Femur (tissue), 1 donor: ENCODE results near the gene GPR137C.
A peak's percentile ranks its signal among the peaks of the same experiment; 100 is the strongest.

Experiments
- DNase-seq: peaks from one replicate; pipeline ENCODE4 v3.0.0-alpha.2; 2017

GPR137C gene, protein sequence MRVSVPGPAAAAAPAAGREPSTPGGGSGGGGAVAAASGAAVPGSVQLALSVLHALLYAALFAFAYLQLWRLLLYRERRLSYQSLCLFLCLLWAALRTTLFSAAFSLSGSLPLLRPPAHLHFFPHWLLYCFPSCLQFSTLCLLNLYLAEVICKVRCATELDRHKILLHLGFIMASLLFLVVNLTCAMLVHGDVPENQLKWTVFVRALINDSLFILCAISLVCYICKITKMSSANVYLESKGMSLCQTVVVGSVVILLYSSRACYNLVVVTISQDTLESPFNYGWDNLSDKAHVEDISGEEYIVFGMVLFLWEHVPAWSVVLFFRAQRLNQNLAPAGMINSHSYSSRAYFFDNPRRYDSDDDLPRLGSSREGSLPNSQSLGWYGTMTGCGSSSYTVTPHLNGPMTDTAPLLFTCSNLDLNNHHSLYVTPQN

DNA sequence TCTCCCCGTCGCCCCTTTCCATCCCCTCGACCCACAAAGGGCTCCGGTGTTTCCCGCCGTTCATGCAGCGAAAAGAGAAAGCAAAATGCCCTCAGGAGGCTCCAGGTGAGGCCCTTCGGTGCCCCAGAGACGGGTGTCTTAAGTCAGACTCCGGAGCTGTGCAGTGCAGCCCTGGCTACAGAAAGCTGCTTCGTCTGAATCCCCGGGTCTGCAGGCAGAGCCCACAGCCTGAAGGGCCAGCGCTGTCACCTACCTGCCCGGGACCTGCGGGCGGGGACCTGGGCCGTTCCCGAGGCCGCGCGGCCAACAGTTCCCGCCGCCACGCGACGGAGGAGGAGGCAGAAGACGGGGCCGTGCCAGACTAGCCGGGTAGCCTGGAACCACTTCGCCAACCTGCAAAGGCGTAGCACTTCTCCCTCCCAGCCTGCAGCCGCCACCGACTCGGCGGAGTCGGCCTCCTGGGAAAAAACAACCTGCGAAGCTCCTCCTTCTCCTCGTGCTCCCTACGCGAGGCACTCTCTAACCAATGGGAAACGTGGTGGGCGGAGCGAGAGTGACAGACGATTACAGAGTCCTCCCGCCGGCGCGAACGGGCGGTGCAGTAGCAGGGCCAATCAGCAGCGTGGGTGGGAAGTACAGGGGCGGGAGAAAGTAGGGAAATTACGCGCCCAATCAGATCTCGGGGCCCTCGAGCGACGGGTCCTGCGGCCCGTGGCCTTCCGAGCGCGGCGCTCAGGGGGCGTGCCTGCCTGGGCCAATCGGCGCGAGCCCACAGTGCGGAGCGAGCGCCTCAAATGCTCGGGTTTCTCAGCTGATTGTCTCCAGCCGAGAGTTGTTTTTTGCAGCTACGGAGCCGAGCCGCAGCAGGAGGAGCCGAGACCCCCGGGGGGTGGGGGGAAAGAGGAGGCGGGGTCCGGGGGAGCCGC, at the start of gene GPR137C, which contains the start of gene TXNDC16:
TSS of gene GPR137C (plus strand) at position 774 of the 926 bp plus-strand sequence. CDS start 312 bp downstream, outside the sequence.
TSS of gene TXNDC16 (minus strand) at position 443 of the 926 bp plus-strand sequence. CDS start 8,948 bp downstream, outside the sequence.
- DNase-seq, result peak; percentile 100

- DNase-seq, result no peak
These were observed 39.4 kb upstream of the GPR137C start for GRCh38 chr14:52513249-52513648.

GRCh38 chr14:52514046-52514811, 38.4 kb upstream of the GPR137C start:
- DNase-seq, result no peak

DNA sequence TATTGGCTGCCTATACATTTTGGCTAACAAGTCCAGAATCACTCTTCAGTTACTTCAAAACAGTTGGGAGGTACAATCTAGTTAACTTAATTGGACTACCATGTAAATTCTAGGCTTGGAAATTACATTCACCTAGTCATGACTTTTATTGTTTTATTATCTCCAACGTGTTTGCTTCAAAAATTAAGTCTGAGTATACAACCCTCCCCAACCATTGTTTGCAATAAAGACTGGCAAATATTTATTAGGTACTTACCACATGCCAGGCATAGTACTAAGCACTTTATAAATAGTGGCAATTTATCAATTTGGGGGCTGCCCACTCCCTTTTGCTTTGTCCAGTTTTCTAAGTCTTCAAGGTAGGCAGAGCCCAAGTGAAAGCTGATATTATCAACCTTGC, 30.6 kb upstream of the GPR137C start:
- DNase-seq, result no peak

DNA sequence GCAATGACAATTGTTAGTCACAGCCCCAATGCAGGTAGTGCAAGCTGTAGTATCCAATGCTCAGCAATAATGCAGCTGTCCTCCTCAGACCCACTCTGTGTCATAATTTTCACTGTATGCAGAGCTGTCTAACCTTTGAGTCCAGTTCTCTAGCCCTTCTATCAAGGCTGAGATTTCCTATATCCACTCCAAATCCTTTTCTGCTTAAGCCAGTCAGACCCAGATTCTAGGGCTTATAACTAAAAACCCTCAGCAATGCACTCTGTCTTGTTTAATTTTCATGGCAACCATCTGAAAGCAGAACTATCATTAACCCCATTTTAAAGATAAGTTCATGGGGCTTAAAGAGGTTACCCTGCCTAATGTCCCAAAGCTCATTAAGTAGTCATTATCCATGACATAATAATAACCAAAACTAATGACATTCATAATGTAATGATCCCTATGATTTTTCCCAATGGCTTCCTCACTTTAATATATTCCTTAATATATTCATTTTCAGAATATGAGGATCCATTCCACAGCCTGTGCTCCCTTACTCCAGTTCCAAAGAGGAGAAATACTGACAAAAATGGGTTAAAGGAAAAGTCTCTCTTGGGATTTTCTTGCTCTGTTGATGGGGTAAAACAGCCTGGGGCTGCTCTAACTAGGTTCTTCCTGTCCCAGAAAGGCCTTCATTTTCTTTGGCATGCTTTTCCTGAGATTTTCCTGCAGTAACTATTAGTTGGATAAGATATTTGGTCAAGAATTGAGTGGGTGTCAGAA, 29.9 kb upstream of the GPR137C start:
- DNase-seq, result no peak

DNA sequence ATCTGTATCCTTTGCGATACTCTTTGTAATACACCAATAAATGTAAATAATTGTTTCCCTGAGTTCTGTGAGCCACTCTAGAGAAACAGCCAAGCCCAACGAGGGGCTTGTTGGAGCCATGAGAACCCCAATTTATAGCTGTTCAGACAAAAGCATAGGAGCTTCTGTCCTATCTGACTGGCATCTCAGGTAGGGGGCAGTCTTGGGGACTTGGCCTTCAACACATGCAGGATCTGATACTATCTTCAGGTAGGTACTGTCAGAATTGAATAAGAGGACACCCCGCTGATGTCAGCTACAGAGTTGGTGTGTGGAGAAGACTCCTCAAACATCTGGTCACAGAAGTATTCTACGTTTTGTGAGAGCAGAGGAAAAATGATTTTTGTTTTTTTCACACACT, 25.6 kb upstream of the GPR137C start:
- DNase-seq, result no peak

DNA sequence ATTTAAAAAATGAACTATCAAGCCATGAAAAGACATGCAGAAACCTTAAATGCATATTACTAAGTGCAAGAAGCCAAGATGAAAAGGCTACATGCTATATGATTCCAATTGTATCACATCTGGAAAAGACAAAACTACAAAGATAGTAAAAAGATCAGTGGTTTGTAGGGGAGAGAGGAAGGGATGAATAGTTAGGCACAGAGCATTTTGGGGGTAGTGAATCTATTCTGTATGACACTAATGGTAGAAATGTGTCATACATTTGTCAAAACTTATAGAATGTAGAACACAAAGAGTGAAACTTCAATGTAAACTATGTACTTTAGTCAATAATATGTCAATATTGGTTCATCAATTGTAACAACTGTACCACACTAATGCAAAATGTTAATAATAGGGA, 21.2 kb upstream of the GPR137C start:
- no peak for DNase-seq

GRCh38 chr14:52536269-52536668, 16.4 kb upstream of the GPR137C start:
- DNase-seq, result no peak

DNA sequence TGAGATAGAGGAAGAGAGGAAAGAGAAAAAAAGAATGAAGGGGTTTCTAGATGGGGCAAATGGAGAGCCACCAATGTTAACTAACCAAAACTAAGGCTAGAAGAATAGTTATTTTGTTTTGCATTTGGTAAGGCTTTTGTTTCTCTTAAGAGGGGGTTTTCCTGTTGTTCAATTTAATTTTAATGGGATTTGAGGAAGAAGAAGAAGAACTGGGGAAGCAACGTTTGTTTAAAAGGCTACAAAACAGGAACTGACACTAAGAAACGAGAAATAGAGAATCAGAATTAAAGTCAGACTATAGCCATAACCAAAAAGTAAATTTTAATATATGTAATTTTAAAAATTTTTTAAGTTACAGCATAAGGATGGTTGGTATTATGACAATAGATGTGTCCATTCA, 14.0 kb upstream of the GPR137C start:
- DNase-seq, result no peak

DNA sequence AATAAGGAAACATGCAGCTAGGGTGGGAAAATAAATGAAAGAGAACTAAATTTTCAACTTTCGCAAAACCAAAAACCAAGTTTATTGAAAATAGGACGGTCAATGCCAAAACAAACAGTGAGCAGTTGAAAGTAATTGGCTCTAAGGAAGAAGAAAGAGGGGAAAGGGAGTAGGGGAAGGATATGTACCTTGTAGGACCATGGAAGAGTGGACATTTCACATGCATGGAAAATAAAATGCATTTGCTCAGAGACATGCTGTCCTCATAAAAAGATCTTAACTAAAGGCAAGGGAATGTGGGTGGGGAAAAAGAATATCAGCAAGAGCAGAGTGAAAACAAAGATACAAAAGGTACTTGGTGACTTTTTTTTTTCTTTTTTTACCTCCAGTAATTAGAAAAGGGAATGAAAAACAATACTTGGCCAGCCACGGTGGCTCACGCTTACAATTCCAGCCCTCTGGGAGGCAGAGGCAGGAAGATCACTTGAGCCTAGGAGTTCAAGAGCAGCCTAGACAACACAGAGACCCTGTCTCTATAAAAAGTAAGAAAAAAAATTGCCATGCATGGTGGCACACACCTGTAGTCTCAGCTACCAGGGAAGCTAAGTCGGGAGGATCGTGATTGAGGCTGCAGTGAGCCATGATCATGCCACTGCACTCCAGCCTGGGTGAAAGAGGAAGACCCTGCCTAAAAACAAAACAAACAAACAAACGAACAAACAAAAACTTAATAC, 6.9 kb upstream of the GPR137C start:
- no peak for DNase-seq

DNA sequence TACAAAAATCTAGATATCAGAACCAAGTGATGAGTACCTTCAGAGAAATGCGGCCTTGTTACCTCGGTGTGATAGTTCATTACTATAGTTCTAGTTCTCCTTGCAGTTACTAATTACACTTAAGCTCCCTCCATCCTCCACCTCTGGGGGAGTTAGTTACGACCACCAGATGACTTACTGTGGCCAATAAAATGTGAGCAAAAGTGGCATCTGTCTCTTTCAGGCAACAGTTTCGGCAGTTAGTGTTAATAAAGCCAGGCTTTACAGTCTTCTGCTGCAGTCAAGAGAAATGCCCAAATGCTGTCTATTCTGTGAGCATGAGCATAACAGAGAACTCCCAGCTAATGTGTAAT, 6.3 kb upstream of the GPR137C start:
- no peak for DNase-seq

- DNase-seq, result no peak
These were observed 5.6 kb upstream of the GPR137C start for GRCh38 chr14:52547027-52547426.

DNA sequence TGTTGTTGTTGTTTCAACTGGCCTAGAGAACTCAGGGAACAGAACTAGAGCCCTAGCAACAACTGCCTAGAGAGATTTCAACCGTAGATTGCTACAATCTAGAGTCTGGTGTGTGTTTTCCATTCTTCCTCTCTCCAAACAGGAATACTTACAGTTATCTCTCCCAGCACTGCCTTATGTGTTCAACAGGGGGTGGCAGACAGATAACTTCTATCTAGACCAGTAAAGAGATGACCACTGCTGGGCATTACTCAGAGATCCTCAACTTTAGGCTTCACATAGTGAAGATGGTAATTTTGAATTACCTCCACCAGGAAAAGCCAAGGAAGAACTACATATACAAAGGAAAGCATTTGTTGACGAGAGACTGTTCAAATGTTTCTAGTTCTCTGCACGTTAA, 5.1 kb upstream of the GPR137C start:
- no peak for DNase-seq

DNA sequence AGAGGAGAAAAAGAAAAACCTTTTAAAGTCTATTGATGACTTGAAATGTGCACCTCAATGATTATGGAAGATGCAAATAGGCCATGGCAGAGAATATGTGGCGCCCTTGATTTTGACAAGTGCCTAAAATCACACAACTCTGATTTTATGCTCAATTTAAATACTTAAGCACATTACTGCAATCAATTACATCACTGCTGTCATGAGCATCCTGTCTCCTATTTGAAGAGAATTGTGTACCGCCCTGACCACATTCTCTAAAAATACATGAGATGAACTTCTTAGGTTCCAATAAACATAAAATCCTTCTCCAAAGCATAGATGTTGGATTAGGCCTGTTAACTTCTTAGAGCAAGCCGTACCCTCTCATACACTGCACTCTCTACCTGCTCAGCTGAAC, 2.0 kb upstream of the GPR137C start:
- no peak for DNase-seq

- DNase-seq, result no peak
These were observed 1.4 kb upstream of the GPR137C start for GRCh38 chr14:52551205-52551604.

DNA sequence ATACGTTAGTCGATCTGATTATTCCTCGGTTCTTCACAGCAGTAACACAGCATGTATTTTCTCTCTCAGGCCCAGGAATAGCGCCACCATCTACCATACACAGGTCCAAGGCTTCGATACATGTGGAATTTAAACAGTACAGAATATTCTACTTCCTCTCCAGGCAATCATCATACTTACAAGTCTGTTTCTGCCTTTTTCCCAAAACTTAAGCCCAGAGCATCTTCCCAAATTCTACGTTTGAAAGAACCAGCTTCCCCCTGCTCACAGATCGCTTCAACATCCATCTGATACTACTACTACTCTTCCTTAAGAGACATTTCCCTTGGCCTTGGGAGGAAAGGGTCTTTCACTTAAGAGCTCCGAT, 957 bp upstream of the GPR137C start:
- peak; percentile 43 for DNase-seq

DNA sequence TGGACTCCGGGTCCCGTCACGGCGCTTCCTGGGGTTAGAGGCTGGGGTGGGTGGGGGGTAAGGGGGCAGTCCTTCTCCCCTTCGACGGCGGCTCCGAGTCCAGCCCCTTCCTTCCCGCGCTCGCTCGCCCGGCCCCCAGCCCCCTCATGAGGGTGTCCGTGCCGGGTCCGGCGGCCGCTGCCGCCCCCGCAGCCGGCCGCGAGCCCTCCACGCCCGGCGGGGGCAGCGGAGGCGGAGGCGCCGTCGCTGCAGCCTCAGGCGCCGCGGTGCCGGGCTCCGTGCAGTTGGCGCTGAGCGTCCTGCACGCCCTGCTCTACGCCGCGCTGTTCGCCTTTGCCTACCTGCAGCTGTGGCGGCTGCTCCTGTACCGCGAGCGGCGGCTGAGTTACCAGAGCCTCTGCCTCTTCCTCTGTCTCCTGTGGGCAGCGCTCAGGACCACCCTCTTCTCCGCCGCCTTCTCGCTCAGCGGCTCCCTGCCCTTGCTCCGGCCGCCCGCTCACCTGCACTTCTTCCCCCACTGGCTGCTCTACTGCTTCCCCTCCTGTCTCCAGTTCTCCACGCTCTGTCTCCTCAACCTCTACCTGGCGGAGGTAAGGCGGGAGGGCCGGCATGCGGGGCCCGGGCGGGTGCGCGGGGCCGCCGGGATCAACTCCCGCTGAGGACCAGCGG, 500 bp downstream of the GPR137C start:
- DNase-seq, result peak; percentile 53

GRCh38 chr14:52553671-52554575, 1.3 kb downstream of the GPR137C start:
- peak; percentile 92 for DNase-seq

DNA sequence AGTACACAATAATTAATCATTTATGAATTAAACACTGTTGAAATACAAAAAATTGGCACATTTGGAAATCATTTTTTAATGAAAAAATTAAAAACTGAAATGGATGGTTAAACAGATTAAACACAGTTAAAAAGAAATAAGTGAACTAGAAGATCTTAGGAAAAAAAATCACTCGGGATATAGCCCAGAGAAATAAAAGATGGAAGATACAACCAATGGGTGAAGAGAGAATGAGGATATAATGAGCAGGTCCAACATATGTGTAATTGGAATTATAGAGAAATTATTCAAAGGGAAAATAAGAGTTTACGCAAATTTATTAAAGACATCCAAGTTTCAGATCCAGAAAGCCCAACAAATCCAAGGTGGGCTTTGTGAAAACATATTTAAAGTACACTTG, 6.1 kb downstream of the GPR137C start:
- no peak for DNase-seq

- no peak for DNase-seq
These were observed 10.5 kb downstream of the GPR137C start for GRCh38 chr14:52563120-52563519.
